ENCODE results near the gene VPS35L. TPM values are rescaled to one million over a fixed set of nuclear protein-coding genes. Genes with fewer than 3 reads are reported as not detected.

Gene VPS35L
- total and polyA plus RNA-seq, 2 of the 13 experiments (the other 11 are each of a cell fraction or from before 2014, with no cell fraction given), result 1.4 to 1.6 TPM

- TF ChIP-seq THRA (CRISPR knock-in tag; IDR thresholded peaks at IDR 0.05; ENCODE audit: borderline replicate concordance) (peak; percentile 81; the same call in 1 of the 2 replicates), TMF1 (CRISPR knock-in tag; IDR thresholded peaks at IDR 0.05; ENCODE audit: low read depth) (no peak), ZKSCAN8 (CRISPR knock-in tag; IDR thresholded peaks at IDR 0.05; ENCODE audit: borderline replicate concordance) (peak; percentile 84; the same call in 1 of the 2 replicates), TBX3 (IDR thresholded peaks at IDR 0.05; ENCODE audit: borderline replicate concordance) (0 out of 2 replicates have a peak, but pooled peaks have one; percentile 21), ZSCAN22 (CRISPR knock-in tag; IDR thresholded peaks at IDR 0.05) (0 out of 2 replicates have a peak, but pooled peaks have one; percentile 33), CENPT (CRISPR knock-in tag; IDR thresholded peaks at IDR 0.05; ENCODE audit: low read depth) (no peak), MXD4 (CRISPR knock-in tag; IDR thresholded peaks at IDR 0.05) (0 out of 2 replicates have a peak, but pooled peaks have one; percentile 48), MXI1 (IDR thresholded peaks at IDR 0.05; ENCODE audit: borderline replicate concordance, low read depth, low read length) (peak; percentile 64; the same call in 1 of the 3 replicates), MAFK (conservative IDR thresholded peaks at IDR 0.05 in 1 of 2, IDR thresholded peaks at IDR 0.05 in 1 of 2; ENCODE audit: low read length in 2 of 2) (no peak), ZNF180 (CRISPR knock-in tag; IDR thresholded peaks at IDR 0.05; ENCODE audit: borderline replicate concordance, low read depth) (no peak), PREB (CRISPR knock-in tag; IDR thresholded peaks at IDR 0.05) (no peak), ZNF792 (CRISPR knock-in tag; IDR thresholded peaks at IDR 0.05) (peak; percentile 64; the same call in 1 of the 2 replicates), ZNF160 (CRISPR knock-in tag; IDR thresholded peaks at IDR 0.05) (no peak), MIXL1 (CRISPR knock-in tag; IDR thresholded peaks at IDR 0.05) (peak; percentile 99), ZNF546 (CRISPR knock-in tag; conservative IDR thresholded peaks at IDR 0.05) (no peak), RNF2 (conservative IDR thresholded peaks at IDR 0.05; ENCODE audit: low read depth) (no peak), ZNF713 (CRISPR knock-in tag; IDR thresholded peaks at IDR 0.05) (no peak), ZFP1 (CRISPR knock-in tag; IDR thresholded peaks at IDR 0.05) (peak; percentile 86; the same call in 1 of the 2 replicates)
- TF ChIP-seq, protein P1, sequence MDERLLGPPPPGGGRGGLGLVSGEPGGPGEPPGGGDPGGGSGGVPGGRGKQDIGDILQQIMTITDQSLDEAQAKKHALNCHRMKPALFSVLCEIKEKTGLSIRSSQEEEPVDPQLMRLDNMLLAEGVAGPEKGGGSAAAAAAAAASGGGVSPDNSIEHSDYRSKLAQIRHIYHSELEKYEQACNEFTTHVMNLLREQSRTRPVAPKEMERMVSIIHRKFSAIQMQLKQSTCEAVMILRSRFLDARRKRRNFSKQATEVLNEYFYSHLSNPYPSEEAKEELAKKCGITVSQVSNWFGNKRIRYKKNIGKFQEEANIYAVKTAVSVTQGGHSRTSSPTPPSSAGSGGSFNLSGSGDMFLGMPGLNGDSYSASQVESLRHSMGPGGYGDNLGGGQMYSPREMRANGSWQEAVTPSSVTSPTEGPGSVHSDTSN (CRISPR knock-in tag; IDR thresholded peaks at IDR 0.05), result peak; percentile 75
- TF ChIP-seq, protein P2, sequence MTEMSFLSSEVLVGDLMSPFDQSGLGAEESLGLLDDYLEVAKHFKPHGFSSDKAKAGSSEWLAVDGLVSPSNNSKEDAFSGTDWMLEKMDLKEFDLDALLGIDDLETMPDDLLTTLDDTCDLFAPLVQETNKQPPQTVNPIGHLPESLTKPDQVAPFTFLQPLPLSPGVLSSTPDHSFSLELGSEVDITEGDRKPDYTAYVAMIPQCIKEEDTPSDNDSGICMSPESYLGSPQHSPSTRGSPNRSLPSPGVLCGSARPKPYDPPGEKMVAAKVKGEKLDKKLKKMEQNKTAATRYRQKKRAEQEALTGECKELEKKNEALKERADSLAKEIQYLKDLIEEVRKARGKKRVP (CRISPR knock-in tag; IDR thresholded peaks at IDR 0.05), result peak in 1 of 2 experiments; percentile 68; a peak in 1 of 4 replicates
- TF ChIP-seq, protein P3, sequence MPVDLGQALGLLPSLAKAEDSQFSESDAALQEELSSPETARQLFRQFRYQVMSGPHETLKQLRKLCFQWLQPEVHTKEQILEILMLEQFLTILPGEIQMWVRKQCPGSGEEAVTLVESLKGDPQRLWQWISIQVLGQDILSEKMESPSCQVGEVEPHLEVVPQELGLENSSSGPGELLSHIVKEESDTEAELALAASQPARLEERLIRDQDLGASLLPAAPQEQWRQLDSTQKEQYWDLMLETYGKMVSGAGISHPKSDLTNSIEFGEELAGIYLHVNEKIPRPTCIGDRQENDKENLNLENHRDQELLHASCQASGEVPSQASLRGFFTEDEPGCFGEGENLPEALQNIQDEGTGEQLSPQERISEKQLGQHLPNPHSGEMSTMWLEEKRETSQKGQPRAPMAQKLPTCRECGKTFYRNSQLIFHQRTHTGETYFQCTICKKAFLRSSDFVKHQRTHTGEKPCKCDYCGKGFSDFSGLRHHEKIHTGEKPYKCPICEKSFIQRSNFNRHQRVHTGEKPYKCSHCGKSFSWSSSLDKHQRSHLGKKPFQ (CRISPR knock-in tag; IDR thresholded peaks at IDR 0.05; ENCODE audit: insufficient replicate concordance), result no peak
- TF ChIP-seq, protein P4, sequence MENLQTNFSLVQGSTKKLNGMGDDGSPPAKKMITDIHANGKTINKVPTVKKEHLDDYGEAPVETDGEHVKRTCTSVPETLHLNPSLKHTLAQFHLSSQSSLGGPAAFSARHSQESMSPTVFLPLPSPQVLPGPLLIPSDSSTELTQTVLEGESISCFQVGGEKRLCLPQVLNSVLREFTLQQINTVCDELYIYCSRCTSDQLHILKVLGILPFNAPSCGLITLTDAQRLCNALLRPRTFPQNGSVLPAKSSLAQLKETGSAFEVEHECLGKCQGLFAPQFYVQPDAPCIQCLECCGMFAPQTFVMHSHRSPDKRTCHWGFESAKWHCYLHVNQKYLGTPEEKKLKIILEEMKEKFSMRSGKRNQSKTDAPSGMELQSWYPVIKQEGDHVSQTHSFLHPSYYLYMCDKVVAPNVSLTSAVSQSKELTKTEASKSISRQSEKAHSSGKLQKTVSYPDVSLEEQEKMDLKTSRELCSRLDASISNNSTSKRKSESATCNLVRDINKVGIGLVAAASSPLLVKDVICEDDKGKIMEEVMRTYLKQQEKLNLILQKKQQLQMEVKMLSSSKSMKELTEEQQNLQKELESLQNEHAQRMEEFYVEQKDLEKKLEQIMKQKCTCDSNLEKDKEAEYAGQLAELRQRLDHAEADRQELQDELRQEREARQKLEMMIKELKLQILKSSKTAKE (CRISPR knock-in tag; IDR thresholded peaks at IDR 0.05; ENCODE audit: borderline replicate concordance), result no peak
Observed at GRCh38 chr16:19542138-19542821, 13.2 kb upstream of the VPS35L start (continued).

All from HepG2 (cell line).